ENCODE data around the gene CRYBA2. TPM values are rescaled to one million over a fixed set of nuclear protein-coding genes. Genes with fewer than 3 reads are reported as not detected.
A peak's percentile ranks its signal among the peaks of the same experiment; 100 is the strongest.

Gene CRYBA2
- total RNA-seq, 1 experiment from 2014 or later, result 0.59 TPM

DNA sequence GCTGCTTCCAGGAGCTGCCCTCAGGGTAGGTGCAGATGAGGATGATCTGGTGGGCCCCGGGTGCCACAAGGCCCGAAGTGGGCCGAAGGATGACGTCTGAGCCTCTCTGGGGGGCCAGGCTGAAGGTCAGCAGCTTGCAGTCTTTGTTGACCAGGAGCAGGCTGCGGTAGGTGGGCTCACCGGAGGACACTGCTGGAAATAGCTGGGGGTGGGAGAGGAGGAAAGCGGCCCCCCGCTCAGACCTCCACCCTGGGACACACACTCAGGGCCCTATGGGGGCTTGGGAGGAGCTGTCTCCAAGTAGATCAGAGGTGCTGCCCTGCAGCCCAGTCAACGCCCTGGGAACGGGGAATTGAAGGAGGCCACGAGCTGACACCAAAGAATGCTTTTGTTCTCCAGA lies 30.8 kb upstream of the CRYBA2 start:
- ChIA-PET CTCF (interaction anchor here (0.6 to 1.7 kb wide), 3 partner anchors 12 to 146 kb away, joined by 3 to 10 read pairs (median 4); partner anchors contain the start of gene SLC23A3), POLR2A (interaction anchor here (0.7 kb wide), 1 partner anchor 22 kb away, joined by 3 read pairs; no protein-coding TSS in a partner anchor)
- Mint-ChIP-seq H3K27ac (ENCODE audit: unreplicated experiment) (no peak overlapping the region), H3K36me3 (ENCODE audit: insufficient read depth, unreplicated experiment) (no peaks in the 10 kb centered on the region), H3K4me1 (ENCODE audit: low read depth, unreplicated experiment) (peaks cover 6% of the 10 kb centered on the region), H3K9me3 (ENCODE audit: unreplicated experiment) (no peaks in the 10 kb centered on the region), H3K27me3 (ENCODE audit: insufficient read depth, unreplicated experiment) (no peaks in the 10 kb centered on the region), H3K4me3 (ENCODE audit: unreplicated experiment) (no peak overlapping the region)
- no peak for DNase-seq
- no peak for TF ChIP-seq CTCF (IDR thresholded peaks at IDR 0.05; ENCODE audit: insufficient read depth in 1 of 2, low read depth in 1 of 2, low read length in 1 of 2, severe bottlenecking in 1 of 2, unreplicated experiment in 1 of 2)
- intact Hi-C loops (cut with micrococcal nuclease; ENCODE audit: unreplicated experiment), result no loop called here
- no peaks in the 10 kb centered on the region for H3K9me3 ChIP-seq
- H3K4me3 ChIP-seq (ENCODE audit: low read depth, low read length), result no peak overlapping the region
- H3K27me3 ChIP-seq (replicated peaks; ENCODE audit: control insufficient read depth, insufficient read depth, low read length), result no peaks in the 10 kb centered on the region
- H3K4me1 ChIP-seq, result peaks cover 3% of the 10 kb centered on the region; the same call in 1 of the 2 replicates
- BruUV-seq (replicated peaks), result no TSS peak
- H3K36me3 ChIP-seq (ENCODE audit: control insufficient read depth, insufficient read depth, low read length), result no peaks in the 10 kb centered on the region

- no peaks in the 10 kb centered on the region for H3K27me3 ChIP-seq (replicated peaks; ENCODE audit: control insufficient read depth, insufficient read depth, low read length)
- Mint-ChIP-seq H3K9me3 (ENCODE audit: unreplicated experiment) (no peaks in the 10 kb centered on the region), H3K4me3 (ENCODE audit: unreplicated experiment) (no peak overlapping the region), H3K27me3 (ENCODE audit: insufficient read depth, unreplicated experiment) (no peaks in the 10 kb centered on the region), H3K27ac (ENCODE audit: unreplicated experiment) (no peak overlapping the region), H3K4me1 (ENCODE audit: low read depth, unreplicated experiment) (peaks cover 6% of the 10 kb centered on the region), H3K36me3 (ENCODE audit: insufficient read depth, unreplicated experiment) (no peaks in the 10 kb centered on the region)
- DNase-seq, result peak in 1 of 2 experiments; percentile 11
- no peak for TF ChIP-seq CTCF (IDR thresholded peaks at IDR 0.05; ENCODE audit: insufficient read depth in 1 of 2, low read depth in 1 of 2, low read length in 1 of 2, severe bottlenecking in 1 of 2, unreplicated experiment in 1 of 2)
- no TSS peak for BruUV-seq (replicated peaks)
- intact Hi-C loops (cut with micrococcal nuclease; ENCODE audit: unreplicated experiment), result no loop called here
- no peak overlapping the region for H3K4me3 ChIP-seq (ENCODE audit: low read depth, low read length)
- peaks cover 3% of the 10 kb centered on the region; the same call in 1 of the 2 replicates for H3K4me1 ChIP-seq
- H3K36me3 ChIP-seq (ENCODE audit: control insufficient read depth, insufficient read depth, low read length), result no peaks in the 10 kb centered on the region
- no peaks in the 10 kb centered on the region for H3K9me3 ChIP-seq
- ChIA-PET POLR2A (no interaction called here), CTCF (no interaction called here)
These were observed 29.9 kb upstream of the CRYBA2 start for GRCh38 chr2:219023045-219023605.

DNA sequence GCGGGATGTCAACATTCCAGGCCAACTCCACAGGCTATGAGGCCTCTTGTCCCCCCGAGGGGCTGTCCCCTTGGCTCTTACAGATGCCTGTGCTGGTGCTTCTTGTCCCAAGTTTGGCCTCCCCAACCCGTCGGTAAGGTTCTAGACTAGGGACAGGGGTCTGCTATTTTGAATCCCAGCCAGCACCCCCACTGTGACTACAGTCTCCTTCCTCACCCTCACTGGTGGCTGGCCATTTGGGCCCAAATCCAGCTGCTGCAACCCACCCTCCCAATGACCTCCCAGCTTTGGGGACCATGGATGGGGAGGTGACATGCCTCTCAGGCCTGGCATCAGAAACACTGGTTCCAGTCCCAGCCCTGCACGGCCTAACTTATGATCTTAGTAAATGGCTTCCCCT lies 29.4 kb upstream of the CRYBA2 start:
- no peak overlapping the region for H3K4me3 Mint-ChIP-seq (ENCODE audit: unreplicated experiment)
- no peaks in the 10 kb centered on the region for H3K36me3 Mint-ChIP-seq (ENCODE audit: insufficient read depth, unreplicated experiment)
- peaks cover 6% of the 10 kb centered on the region for H3K4me1 Mint-ChIP-seq (ENCODE audit: low read depth, unreplicated experiment)
- BruUV-seq (replicated peaks), result no TSS peak
- POLR2A ChIA-PET, result no interaction called here
- intact Hi-C loops (cut with micrococcal nuclease; ENCODE audit: unreplicated experiment), result no loop called here
- H3K27me3 ChIP-seq (replicated peaks; ENCODE audit: control insufficient read depth, insufficient read depth, low read length), result no peaks in the 10 kb centered on the region
- no peaks in the 10 kb centered on the region for H3K36me3 ChIP-seq (ENCODE audit: control insufficient read depth, insufficient read depth, low read length)
- peaks cover 2% of the 10 kb centered on the region for H3K27me3 Mint-ChIP-seq (ENCODE audit: insufficient read depth, unreplicated experiment)
- no peaks in the 10 kb centered on the region for H3K9me3 Mint-ChIP-seq (ENCODE audit: unreplicated experiment)
- no peak for DNase-seq
- TF ChIP-seq CTCF (IDR thresholded peaks at IDR 0.05; ENCODE audit: insufficient read depth in 1 of 2, low read depth in 1 of 2, low read length in 1 of 2, severe bottlenecking in 1 of 2, unreplicated experiment in 1 of 2), result no peak
- CTCF ChIA-PET, result no interaction called here
- peaks cover 3% of the 10 kb centered on the region; the same call in 1 of the 2 replicates for H3K4me1 ChIP-seq
- no peak overlapping the region for H3K27ac Mint-ChIP-seq (ENCODE audit: unreplicated experiment)
- no peaks in the 10 kb centered on the region for H3K9me3 ChIP-seq
- no peak overlapping the region for H3K4me3 ChIP-seq (ENCODE audit: low read depth, low read length)
